Measurements from ENCODE around the gene PLCE1. TPM values are rescaled to one million over a fixed set of nuclear protein-coding genes. Genes with fewer than 3 reads are reported as not detected.
"Not testable (repeated sequence)": the region's sequence is repeated elsewhere in the genome, so short reads cannot be mapped to it uniquely, and the experiment has no call there.

Gene PLCE1
- under 1 TPM in 1 of 2 experiments, not detected in 1; 0.02 TPM for total RNA-seq

- intact Hi-C loops (cut with micrococcal nuclease) = no loop called here
- Mint-ChIP-seq H3K36me3 (no peaks in the 10 kb centered on the region), H3K4me1 (ENCODE audit: low read depth) (peaks cover 4% of the 10 kb centered on the region), H3K27me3 (peaks cover 58% of the 10 kb centered on the region), H3K9me3 (no peaks in the 10 kb centered on the region), H3K4me3 (peak within 1 kb of the TSS; percentile 34), H3K27ac (no peak within 1 kb of the TSS)
- DNase-seq = peak; percentile 13
- POLR2A ChIA-PET = no interaction called here
- CTCF ChIA-PET = interaction anchor here (1.0 kb wide), 1 partner anchor 10 kb away, joined by 3 read pairs; no protein-coding TSS in a partner anchor
Measured at GRCh38 chr10:93993782-93994437, at the start of gene PLCE1. PLCE1 (plus strand) TSS chr10:93993931; CDS start chr10:94031047, 37,116 bp downstream.

- Mint-ChIP-seq H3K9me3 (no peaks in the 10 kb centered on the region), H3K27ac (no peak overlapping the region), H3K27me3 (no peaks in the 10 kb centered on the region), H3K4me1 (ENCODE audit: low read depth) (no peaks in the 10 kb centered on the region), H3K36me3 (no peaks in the 10 kb centered on the region), H3K4me3 (no peak overlapping the region)
- CTCF ChIA-PET = no interaction called here
- POLR2A ChIA-PET = no interaction called here
- intact Hi-C loops (cut with micrococcal nuclease) = no loop called here
- no peak for DNase-seq
Measured at GRCh38 chr10:93945819-93946218, 47.9 kb upstream of the PLCE1 start.

GRCh38 chr10:93947055-93947454 lies 46.7 kb upstream of the PLCE1 start:
- no peaks in the 10 kb centered on the region for H3K36me3 Mint-ChIP-seq
- no peak overlapping the region for H3K4me3 Mint-ChIP-seq
- H3K9me3 Mint-ChIP-seq = no peaks in the 10 kb centered on the region
- H3K27me3 Mint-ChIP-seq = no peaks in the 10 kb centered on the region
- intact Hi-C loops (cut with micrococcal nuclease) = no loop called here
- CTCF ChIA-PET = no interaction called here
- DNase-seq = no peak
- no peaks in the 10 kb centered on the region for H3K4me1 Mint-ChIP-seq (ENCODE audit: low read depth)
- POLR2A ChIA-PET = no interaction called here
- no peak overlapping the region for H3K27ac Mint-ChIP-seq

- ChIA-PET POLR2A (no interaction called here), CTCF (no interaction called here)
- Mint-ChIP-seq H3K27ac (no peak overlapping the region), H3K4me3 (no peak overlapping the region), H3K36me3 (no peaks in the 10 kb centered on the region), H3K9me3 (no peaks in the 10 kb centered on the region), H3K4me1 (ENCODE audit: low read depth) (no peaks in the 10 kb centered on the region), H3K27me3 (no peaks in the 10 kb centered on the region)
- DNase-seq = no peak
- intact Hi-C loops (cut with micrococcal nuclease) = no loop called here
Measured at GRCh38 chr10:93947524-93947923, 46.2 kb upstream of the PLCE1 start.

GRCh38 chr10:93951905-93952304 lies 41.8 kb upstream of the PLCE1 start:
- intact Hi-C loops (cut with micrococcal nuclease) = no loop called here
- H3K27me3 Mint-ChIP-seq = no peaks in the 10 kb centered on the region
- H3K27ac Mint-ChIP-seq = no peak overlapping the region
- no peak overlapping the region for H3K4me3 Mint-ChIP-seq
- no peak for DNase-seq
- ChIA-PET POLR2A (no interaction called here), CTCF (no interaction called here)
- no peaks in the 10 kb centered on the region for H3K36me3 Mint-ChIP-seq
- H3K4me1 Mint-ChIP-seq (ENCODE audit: low read depth) = no peaks in the 10 kb centered on the region
- H3K9me3 Mint-ChIP-seq = no peaks in the 10 kb centered on the region

- Mint-ChIP-seq H3K9me3 (no peaks in the 10 kb centered on the region), H3K27me3 (no peaks in the 10 kb centered on the region), H3K36me3 (peaks cover under 1% of the 10 kb centered on the region), H3K4me1 (ENCODE audit: low read depth) (no peaks in the 10 kb centered on the region), H3K4me3 (no peak overlapping the region), H3K27ac (no peak overlapping the region)
- CTCF ChIA-PET = no interaction called here
- intact Hi-C loops (cut with micrococcal nuclease) = no loop called here
- DNase-seq = no peak
- POLR2A ChIA-PET = no interaction called here
Measured at GRCh38 chr10:93954299-93954698, 39.4 kb upstream of the PLCE1 start.

GRCh38 chr10:93954726-93955363 lies 38.9 kb upstream of the PLCE1 start:
- Mint-ChIP-seq H3K27me3 (no peaks in the 10 kb centered on the region), H3K4me3 (no peak overlapping the region), H3K9me3 (no peaks in the 10 kb centered on the region), H3K27ac (no peak overlapping the region), H3K4me1 (ENCODE audit: low read depth) (no peaks in the 10 kb centered on the region), H3K36me3 (peaks cover 3% of the 10 kb centered on the region)
- intact Hi-C loops (cut with micrococcal nuclease) = no loop called here
- POLR2A ChIA-PET = no interaction called here
- CTCF ChIA-PET = no interaction called here
- no peak for DNase-seq

GRCh38 chr10:93958834-93959233 lies 34.9 kb upstream of the PLCE1 start:
- no peaks in the 10 kb centered on the region for H3K9me3 Mint-ChIP-seq
- no peaks in the 10 kb centered on the region for H3K27me3 Mint-ChIP-seq
- no peak for DNase-seq
- no peak overlapping the region for H3K27ac Mint-ChIP-seq
- H3K4me3 Mint-ChIP-seq = no peak overlapping the region
- peaks cover 3% of the 10 kb centered on the region for H3K36me3 Mint-ChIP-seq
- CTCF ChIA-PET = no interaction called here
- POLR2A ChIA-PET = no interaction called here
- intact Hi-C loops (cut with micrococcal nuclease) = no loop called here
- no peaks in the 10 kb centered on the region for H3K4me1 Mint-ChIP-seq (ENCODE audit: low read depth)

GRCh38 chr10:93960988-93961387 lies 32.7 kb upstream of the PLCE1 start:
- H3K27ac Mint-ChIP-seq; H3K9me3 Mint-ChIP-seq; H3K27me3 Mint-ChIP-seq; intact Hi-C loops (cut with micrococcal nuclease); H3K36me3 Mint-ChIP-seq; H3K4me3 Mint-ChIP-seq; DNase-seq; CTCF ChIA-PET; POLR2A ChIA-PET; H3K4me1 Mint-ChIP-seq (ENCODE audit: low read depth): not testable (repeated sequence)

GRCh38 chr10:93962973-93963372 lies 30.8 kb upstream of the PLCE1 start:
- ChIA-PET CTCF (no interaction called here), POLR2A (no interaction called here)
- intact Hi-C loops (cut with micrococcal nuclease) = no loop called here
- Mint-ChIP-seq H3K9me3 (no peaks in the 10 kb centered on the region), H3K27me3 (no peaks in the 10 kb centered on the region), H3K4me3 (no peak overlapping the region), H3K36me3 (peaks cover 3% of the 10 kb centered on the region), H3K27ac (no peak overlapping the region), H3K4me1 (ENCODE audit: low read depth) (no peaks in the 10 kb centered on the region)
- no peak for DNase-seq

GRCh38 chr10:93963434-93963833 lies 30.3 kb upstream of the PLCE1 start:
- peaks cover 3% of the 10 kb centered on the region for H3K36me3 Mint-ChIP-seq
- POLR2A ChIA-PET = no interaction called here
- no peak overlapping the region for H3K27ac Mint-ChIP-seq
- no peak for DNase-seq
- CTCF ChIA-PET = no interaction called here
- H3K9me3 Mint-ChIP-seq = no peaks in the 10 kb centered on the region
- no peaks in the 10 kb centered on the region for H3K27me3 Mint-ChIP-seq
- H3K4me1 Mint-ChIP-seq (ENCODE audit: low read depth) = no peaks in the 10 kb centered on the region
- intact Hi-C loops (cut with micrococcal nuclease) = no loop called here
- no peak overlapping the region for H3K4me3 Mint-ChIP-seq

- ChIA-PET POLR2A (no interaction called here), CTCF (no interaction called here)
- intact Hi-C loops (cut with micrococcal nuclease) = no loop called here
- peaks cover 3% of the 10 kb centered on the region for H3K9me3 Mint-ChIP-seq
- no peaks in the 10 kb centered on the region for H3K27me3 Mint-ChIP-seq
- no peak overlapping the region for H3K27ac Mint-ChIP-seq
- no peaks in the 10 kb centered on the region for H3K36me3 Mint-ChIP-seq
- H3K4me3 Mint-ChIP-seq = no peak overlapping the region
- H3K4me1 Mint-ChIP-seq (ENCODE audit: low read depth) = no peaks in the 10 kb centered on the region
- no peak for DNase-seq
Measured at GRCh38 chr10:93965911-93966310, 27.8 kb upstream of the PLCE1 start.

GRCh38 chr10:93967756-93968155 lies 26.0 kb upstream of the PLCE1 start:
- H3K27ac Mint-ChIP-seq = no peak overlapping the region
- POLR2A ChIA-PET = no interaction called here
- intact Hi-C loops (cut with micrococcal nuclease) = no loop called here
- H3K4me1 Mint-ChIP-seq (ENCODE audit: low read depth) = no peaks in the 10 kb centered on the region
- no peaks in the 10 kb centered on the region for H3K27me3 Mint-ChIP-seq
- peaks cover 3% of the 10 kb centered on the region for H3K9me3 Mint-ChIP-seq
- no peaks in the 10 kb centered on the region for H3K36me3 Mint-ChIP-seq
- no peak for DNase-seq
- CTCF ChIA-PET = no interaction called here
- H3K4me3 Mint-ChIP-seq = no peak overlapping the region
